ENCODE results near the gene DLAT.
A peak's percentile ranks its signal among the peaks of the same experiment; 100 is the strongest.
"Not testable (repeated sequence)": the region's sequence is repeated elsewhere in the genome, so short reads cannot be mapped to it uniquely, and the experiment has no call there.

Gene DLAT

GRCh38 chr11:112024773-112025678 lies at the start of gene DLAT:
TSS of gene DLAT (plus strand) at chr11:112025408. CDS start at chr11:112025473, 65 bp downstream.
- DNase-seq (ENCODE audit: low read depth, low spot score): peak; percentile 80

- DNase-seq (ENCODE audit: low read depth, low spot score): no peak
These were observed 49.0 kb upstream of the DLAT start for GRCh38 chr11:111976119-111976766.

GRCh38 chr11:111976767-111977145 lies 48.5 kb upstream of the DLAT start:
- DNase-seq (ENCODE audit: low read depth, low spot score): no peak

- DNase-seq (ENCODE audit: low read depth, low spot score): no peak
These were observed 47.8 kb upstream of the DLAT start for GRCh38 chr11:111977146-111978027.

- DNase-seq (ENCODE audit: low read depth, low spot score): peak; percentile 73
These were observed 47.0 kb upstream of the DLAT start for GRCh38 chr11:111978028-111978771.

- DNase-seq (ENCODE audit: low read depth, low spot score): no peak
These were observed 45.1 kb upstream of the DLAT start for GRCh38 chr11:111980062-111980461.

- no peak for DNase-seq (ENCODE audit: low read depth, low spot score)
These were observed 43.9 kb upstream of the DLAT start for GRCh38 chr11:111981270-111981669.

- no peak for DNase-seq (ENCODE audit: low read depth, low spot score)
These were observed 43.2 kb upstream of the DLAT start for GRCh38 chr11:111982019-111982464.

GRCh38 chr11:111982541-111983186 lies 42.5 kb upstream of the DLAT start:
- no peak for DNase-seq (ENCODE audit: low read depth, low spot score)

GRCh38 chr11:111983187-111983986 lies 41.8 kb upstream of the DLAT start:
- DNase-seq (ENCODE audit: low read depth, low spot score): peak; percentile 88

- no peak for DNase-seq (ENCODE audit: low read depth, low spot score)
These were observed 38.6 kb upstream of the DLAT start for GRCh38 chr11:111986589-111986988.

- no peak for DNase-seq (ENCODE audit: low read depth, low spot score)
These were observed 34.8 kb upstream of the DLAT start for GRCh38 chr11:111990381-111990780.

GRCh38 chr11:111992206-111992855 lies 32.9 kb upstream of the DLAT start:
- DNase-seq (ENCODE audit: low read depth, low spot score): no peak

GRCh38 chr11:111996129-111996528 lies 29.1 kb upstream of the DLAT start:
- no peak for DNase-seq (ENCODE audit: low read depth, low spot score)

- not testable (repeated sequence) for DNase-seq (ENCODE audit: low read depth, low spot score)
These were observed 28.5 kb upstream of the DLAT start for GRCh38 chr11:111996669-111997068.

- no peak for DNase-seq (ENCODE audit: low read depth, low spot score)
These were observed 26.1 kb upstream of the DLAT start for GRCh38 chr11:111999111-111999510.

- no peak for DNase-seq (ENCODE audit: low read depth, low spot score)
These were observed 24.5 kb upstream of the DLAT start for GRCh38 chr11:112000703-112001102.

GRCh38 chr11:112002491-112003216 lies 22.6 kb upstream of the DLAT start:
- DNase-seq (ENCODE audit: low read depth, low spot score): no peak

GRCh38 chr11:112004389-112004788 lies 20.8 kb upstream of the DLAT start:
- no peak for DNase-seq (ENCODE audit: low read depth, low spot score)
